A204.1 (cell line): ENCODE results near the gene GNAI2.
"Not testable (repeated sequence)": the region's sequence is repeated elsewhere in the genome, so short reads cannot be mapped to it uniquely, and the experiment has no call there.

Experiments
- FAIRE-seq: peaks from 2 replicates; lab custom pipeline; 2012; peaks lifted over from hg19 to GRCh38; lab: Jason Lieb, UNC

GNAI2 gene

DNA sequence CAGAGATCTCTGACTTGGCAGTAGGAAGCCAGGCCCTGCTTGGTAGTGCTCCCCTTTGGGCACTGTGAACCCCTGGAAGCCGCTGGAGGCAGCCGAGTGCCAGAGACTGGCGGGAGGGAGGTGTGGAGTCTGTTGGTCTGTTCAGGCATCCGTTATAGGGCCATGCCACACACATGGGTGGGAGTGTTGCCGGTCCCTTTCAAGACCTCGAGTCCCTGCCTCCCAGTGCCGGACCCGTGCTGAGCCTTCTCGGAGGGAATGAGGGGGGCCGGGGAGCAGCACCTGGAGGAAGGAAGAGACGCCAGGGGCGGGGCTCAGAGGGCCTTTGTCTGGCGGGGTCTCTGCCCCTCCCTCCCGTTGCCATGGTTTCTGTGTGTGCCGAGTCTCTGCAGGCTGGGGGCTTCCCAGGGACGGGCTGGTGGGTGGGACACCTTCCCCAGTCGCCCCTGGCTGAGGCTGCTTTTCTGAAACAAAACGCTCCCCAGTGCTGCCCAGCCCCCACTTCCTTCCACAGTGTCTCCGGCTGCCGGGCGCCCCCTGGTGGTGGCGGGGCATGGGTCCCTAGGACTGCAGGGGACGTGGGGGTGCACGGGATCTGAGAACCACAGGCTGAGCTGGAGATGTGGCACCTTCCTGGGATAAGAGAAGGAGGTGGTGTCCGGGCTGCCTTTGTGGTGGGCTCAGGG lies 10.0 kb downstream of the GNAI2 start:
- FAIRE-seq = no peak

DNA sequence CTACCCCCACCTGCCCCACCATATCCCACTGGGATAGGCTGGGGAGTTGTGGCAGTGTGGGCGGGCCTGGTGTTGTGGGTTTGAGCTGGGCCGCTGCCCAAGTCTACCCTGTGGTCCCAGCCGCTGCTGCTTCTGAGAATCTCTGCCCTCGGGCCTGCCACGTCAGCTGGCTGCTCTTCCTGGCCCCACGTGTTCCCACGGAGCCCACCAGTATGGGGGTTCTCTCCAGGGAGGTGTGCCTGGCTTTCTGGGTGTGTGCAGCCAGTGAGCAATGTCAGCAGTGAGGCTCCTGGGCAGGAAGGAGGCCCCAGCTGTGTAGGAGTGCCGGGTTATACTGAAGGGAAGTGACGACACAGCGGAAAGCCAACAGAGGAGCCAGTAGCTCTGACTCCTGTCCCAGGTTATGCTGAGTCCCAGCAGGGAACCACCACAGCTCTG lies 10.5 kb downstream of the GNAI2 start:
- no peak for FAIRE-seq

DNA sequence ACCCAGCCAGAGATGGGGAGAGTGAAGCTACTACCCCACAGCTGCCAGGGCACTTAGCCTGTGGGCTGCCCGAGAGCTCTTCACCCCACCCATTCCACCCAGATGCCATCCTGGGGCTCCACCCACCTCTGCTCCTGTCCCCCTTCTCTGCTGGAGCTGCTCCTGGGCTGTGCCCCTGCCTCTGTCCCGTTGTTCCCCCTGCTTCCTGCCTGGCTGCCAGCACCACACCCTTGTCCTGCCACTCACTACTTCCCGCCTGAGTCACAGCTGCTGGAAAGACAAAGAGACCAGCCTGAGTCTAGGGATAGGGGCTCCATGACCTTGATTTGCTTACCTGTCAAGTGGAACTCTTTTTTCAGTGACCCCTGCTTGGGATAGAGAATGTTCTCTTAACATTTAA lies 12.4 kb downstream of the GNAI2 start:
- no peak for FAIRE-seq

DNA sequence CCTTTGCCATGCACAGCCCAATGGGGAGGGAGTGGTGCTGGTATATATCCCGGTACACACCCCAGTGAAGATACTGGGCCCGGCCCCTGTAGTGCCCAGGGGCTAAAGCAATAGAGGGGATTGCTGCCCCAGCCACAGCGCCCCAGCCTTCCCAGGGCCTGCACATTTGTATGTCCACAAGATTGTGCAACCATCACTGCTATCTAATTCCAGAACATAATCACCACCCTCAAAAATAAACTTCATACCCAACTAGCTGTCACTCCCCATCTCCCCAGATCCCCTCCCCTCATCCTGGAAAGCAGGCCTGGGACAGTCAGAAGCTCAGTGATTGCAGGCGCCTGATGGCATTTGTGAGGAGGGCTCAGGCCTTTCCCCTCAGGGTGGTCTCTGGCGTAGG lies 13.5 kb downstream of the GNAI2 start:
- no peak for FAIRE-seq

DNA sequence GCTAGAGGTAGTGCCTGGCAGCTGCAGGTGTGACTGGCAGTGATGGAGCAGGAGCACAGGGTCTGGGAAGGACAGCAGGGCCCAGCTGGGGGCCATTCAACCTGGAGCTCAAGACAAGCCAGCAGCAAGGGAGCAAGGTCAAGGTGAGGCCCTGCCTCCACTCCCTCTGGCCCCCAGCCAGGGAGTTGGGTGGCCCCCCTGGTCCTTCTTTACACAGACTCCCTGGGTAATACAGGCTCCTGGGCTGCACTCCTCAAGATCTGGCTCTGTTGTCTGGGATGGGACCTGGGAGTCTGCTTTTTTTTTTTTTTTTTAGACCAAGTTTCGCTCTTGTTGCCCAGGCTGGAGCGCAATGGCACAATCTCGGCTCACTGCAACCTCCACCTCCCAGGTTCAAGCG lies 14.5 kb downstream of the GNAI2 start:
- FAIRE-seq = no peak

DNA sequence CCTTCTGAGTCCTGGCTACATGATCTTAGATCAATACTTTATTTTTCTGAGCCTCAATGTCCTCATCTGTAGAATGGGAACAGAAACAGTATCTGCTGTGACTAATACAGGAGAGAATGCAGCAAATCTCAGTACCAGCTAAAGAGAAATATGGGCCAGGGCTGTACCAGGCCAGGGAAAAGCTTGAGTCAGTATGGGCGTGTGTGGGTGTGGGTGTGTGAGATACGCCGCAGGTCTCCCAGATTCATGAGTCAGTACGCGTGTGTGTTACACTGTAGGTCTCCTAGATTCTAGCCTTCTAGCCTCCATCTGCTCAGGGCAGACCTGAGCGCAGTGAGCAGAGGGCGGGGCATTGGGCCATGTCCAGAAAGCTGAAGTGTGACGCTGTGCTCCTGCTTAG lies 15.2 kb downstream of the GNAI2 start:
- no peak for FAIRE-seq

DNA sequence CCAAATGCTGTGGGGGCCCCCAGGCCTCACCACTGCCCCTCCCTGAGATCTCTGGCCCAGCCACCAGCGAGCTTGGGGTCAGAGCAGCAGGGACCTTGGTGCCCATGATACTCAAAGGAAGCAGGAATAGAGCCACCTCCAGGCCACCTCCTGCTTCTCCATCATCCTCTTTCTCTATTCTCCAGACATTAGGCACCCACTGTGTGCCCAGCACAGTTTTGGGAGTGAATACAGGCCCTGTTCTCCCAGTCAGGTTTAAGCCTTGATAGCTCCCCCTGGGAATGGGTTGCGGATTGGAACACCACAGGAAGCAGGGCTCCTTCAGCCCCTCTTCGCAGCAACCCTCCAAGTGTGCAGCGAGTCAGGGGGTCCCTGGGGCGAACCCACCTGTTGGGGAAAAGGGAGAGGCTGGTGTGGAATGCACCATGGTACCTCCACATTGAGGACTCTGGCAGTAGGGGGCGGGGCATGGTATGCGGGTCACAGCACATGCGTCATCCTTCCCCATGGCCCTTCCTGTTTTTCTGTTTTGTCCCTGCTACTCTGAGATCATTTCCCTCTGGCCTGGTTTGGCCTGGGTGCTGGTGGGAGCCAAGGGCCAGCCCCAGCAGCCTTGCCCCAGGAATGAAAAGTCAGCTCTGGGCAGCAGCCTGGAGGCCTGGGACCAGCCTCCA lies 18.7 kb downstream of the GNAI2 start:
- FAIRE-seq = no peak

DNA sequence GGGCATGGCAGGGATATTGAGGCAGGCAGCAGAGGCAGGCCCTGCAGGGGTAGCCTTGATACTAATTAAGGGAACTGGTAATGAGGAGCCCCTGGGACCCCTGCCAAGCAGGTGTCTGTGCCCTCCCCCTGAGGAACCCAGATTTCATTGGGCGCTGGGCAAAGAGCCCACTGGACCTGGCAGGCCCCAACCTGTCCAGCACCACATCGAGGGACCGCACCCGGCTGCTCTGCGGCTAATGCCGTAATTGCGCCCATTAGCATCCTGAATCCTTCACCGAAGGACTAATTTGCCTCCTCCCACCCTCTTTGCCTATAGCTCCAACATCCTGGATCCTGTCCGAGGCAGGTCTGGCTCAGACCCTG lies 19.2 kb downstream of the GNAI2 start:
- no peak for FAIRE-seq

DNA sequence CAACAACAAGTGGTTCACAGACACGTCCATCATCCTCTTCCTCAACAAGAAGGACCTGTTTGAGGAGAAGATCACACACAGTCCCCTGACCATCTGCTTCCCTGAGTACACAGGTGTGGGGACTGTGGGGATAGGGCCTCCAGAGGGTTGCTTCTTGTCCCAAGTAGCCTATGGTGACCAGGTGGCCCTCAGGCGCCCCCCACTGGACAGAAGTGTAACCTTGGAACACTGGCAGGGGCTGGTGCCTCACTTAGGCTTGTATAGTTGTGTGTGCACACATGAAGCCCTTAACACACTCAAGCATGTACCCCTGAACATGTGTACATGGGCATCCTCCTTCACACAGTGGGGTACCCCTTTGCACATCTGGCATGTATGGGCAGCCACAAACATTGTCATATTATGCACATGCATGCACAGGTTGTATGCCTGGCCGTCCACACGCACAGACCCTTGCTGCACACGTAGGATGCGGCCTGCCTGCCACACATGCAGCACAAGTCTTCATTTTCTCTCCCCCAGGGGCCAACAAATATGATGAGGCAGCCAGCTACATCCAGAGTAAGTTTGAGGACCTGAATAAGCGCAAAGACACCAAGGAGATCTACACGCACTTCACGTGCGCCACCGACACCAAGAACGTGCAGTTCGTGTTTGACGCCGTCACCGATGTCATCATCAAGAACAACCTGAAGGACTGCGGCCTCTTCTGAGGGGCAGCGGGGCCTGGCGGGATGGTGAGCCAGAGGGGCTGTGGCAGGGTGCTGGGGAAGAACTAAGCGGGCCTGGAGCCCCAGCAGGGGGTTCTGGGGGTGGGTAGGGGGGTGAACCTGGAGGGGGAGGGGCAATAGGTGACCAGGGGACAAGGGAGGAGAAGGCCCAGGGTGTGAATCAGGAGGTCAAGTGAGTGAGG lies 21.2 kb downstream of the GNAI2 start:
- no peak for FAIRE-seq

DNA sequence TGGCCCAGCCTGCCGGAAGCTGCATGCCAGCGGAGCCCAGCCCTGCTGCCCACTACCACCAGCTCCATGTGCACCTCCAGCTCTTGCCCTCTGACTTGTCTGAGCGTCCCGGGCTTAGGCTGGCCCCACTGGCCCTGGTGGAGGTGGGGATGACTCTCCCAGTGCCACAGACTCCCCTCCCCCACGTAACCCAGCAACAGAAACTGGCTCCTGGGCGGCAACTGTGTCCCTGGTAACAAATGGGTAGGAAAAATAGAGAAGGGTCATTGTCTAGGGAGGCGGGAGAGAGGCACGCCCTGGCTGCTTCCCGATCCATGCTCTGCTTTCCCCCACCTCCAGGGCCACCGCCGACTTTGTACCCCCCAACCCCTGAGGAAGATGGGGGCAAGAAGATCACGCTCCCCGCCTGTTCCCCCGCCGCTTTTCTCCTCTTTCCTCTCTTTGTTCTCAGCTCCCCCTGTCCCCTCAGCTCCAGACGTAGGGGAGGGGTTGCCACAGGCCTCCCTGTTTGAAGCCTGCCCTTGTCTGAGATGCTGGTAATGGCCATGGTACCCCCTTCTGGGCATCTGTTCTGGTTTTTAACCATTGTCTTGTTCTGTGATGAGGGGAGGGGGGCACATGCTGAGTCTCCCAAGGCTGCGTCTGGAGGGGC lies 22.2 kb downstream of the GNAI2 start:
- no peak for FAIRE-seq

DNA sequence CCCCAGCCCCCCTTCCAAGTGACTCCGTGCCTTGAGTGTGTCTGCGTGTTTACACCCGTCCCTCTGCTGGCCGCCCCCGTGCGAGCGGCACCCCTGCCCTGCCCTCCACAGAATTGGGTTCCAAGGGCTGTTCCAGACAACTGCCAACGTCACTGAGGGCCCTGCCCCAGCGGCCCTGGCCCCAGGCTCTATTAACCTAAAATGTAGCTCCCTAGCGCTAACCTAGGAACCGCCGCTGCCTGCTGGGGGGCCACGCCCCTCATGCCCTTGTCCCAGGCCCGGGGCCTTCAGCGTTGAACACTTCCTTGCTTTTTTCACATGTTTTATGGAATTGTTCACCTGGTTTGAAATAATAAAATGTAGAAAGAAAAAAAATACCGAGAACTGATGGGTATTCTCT lies 23.0 kb downstream of the GNAI2 start:
- no peak for FAIRE-seq

DNA sequence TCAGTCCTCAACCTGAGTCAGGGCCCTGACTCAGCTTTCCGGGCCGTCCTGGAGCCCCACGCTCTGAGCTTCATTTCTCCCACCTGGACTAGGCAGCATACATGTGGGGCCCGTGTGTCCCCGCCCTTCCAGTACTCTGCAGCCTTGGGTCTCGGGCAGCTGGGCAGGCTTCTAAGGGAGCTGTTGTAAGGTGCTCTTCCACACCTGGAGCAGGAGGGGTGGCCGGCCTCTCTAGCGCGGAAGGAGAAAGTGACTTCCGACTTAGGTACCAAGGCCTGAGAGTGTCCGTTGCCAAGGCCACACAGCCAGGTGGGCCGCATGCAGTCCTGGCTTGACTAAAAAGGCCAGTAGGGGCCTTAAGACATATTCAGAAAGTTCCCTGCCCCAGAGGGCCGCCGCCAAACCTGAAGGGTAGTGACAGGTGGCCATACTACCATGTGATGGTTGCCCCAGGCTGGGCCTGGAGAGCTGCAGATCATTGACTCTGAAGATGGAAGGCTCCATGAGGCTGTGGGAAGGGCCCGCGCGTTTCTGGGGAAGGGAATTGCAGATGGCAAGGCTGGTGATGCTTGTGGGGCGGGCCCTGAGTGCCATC lies 23.5 kb downstream of the GNAI2 start:
- no peak for FAIRE-seq

DNA sequence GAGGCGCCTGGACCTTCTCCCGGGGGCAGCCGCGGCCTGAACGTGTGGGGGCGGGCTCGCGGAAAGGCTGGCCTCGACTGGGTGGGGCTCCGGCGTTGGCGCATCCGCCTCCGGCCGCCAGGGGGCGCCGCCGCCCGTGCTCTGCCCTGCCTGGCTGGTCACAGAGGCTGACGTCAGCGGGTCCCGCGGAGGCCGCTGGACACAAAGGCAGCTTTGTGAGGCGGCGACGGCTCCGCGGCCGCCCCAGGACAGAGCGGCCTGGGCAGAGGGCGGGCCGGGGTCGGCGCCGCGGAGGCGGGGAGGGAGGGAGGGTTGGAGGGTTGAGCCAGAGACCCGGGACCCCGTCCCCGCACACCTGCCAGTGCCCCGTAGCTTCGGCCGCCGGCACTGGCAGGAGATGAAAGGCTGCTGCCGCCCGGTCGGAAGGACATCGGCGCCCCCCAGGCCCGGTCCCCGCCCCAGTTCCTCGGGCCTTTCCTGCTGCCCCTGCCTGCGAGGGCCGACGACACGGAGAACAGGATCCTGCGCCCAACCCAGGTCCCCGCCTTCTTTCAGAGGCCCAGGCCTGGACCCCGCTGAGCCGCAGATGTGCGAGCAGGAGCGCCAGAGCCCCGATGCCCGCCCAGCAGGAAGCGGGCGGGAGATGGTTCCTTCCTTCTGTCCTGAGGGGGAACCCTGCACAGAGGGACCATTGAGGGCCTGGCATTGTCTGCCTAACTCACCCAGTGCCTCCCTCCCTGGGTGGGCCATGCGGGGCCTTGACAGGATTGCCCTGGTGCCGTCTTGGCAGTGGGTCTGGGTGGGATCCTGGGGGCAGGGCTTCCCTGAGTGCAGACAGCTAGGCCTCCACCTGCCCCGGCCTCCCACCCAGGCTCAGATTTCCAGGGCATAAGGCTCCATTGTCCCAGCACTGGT lies 24.3 kb downstream of the GNAI2 start:
- no peak for FAIRE-seq

DNA sequence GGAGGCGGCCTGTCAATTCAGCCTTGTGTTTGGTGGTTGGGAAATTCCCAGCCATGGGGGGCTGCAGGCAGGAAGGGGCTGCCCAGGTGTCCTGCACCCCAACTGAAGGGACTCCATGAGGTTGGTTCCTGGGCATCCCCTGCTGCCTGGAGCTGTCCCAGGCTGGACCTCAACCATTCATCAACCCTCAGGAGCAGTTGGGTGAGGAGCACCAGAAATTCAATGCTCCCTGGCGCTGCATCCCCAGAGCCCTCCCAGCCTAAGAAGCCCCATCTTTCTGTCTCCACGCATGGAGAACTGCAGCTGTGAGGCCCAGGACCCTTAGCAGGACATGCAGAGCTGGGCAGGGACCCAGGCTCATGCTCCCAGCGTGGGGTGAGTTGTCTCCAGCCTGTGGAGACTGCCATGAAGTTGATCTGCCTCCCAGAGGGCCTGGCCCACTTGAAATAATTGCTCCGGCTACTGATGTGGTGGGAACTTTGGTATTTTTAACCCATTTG lies 25.0 kb downstream of the GNAI2 start:
- no peak for FAIRE-seq

DNA sequence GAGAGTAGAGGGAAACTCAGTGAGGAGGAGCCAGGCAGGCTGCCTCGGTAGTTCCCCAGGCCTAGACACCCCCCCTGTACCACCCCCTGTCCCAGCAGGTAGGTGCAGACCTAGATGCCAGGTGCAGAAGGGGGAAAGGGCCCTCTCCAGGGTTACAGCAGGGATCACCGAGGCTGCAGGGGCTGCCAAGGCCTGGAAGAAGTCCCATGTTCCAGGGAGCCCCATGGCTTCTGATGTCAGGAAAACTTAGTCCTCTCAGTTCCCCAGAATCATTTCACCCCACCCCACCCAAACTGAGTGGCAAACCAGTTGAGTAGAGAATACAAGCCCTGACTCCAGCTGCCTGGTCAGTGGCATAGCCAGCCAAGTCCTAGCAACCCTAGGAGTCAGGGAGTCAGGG lies 25.5 kb downstream of the GNAI2 start:
- FAIRE-seq = no peak

DNA sequence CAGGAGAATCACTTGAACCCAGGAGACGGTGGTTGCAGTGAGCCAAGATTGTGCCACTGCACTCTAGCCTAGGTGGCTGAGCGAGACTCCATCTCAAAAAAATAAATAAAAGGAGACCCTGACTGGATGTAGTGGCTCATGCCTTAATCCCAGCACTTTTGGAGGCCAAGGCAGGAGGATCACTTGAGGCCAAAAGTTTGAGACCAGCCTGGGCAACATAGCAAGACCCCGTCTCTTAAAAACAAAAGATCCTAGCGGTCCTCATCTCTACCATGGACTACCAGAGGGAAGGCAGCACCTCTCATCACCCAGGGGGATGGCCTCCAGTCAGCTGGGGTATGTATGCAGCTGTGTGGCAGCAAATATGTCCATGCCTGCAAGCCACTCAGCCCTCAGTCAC lies 26.2 kb downstream of the GNAI2 start:
- not testable (repeated sequence) for FAIRE-seq

DNA sequence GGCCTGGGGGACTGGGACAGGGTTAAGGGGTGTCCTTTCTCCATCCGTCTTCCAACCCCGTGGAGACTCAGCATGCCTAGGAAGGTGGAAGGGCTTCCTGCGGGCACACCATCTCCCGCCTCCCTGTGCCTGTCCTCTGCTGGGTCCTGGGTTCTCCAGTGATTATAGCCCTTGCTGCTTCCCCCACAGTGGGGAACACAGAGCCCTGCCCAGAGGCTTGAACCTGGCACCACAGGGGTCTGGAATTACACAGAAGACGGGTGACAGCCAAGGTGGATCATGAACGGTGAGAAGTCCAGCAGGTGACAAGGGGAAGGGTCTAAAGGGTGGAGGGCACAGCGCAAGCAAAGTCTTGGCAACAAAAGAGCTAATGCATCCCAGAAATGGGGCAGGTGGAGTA lies 26.8 kb downstream of the GNAI2 start:
- no peak for FAIRE-seq

DNA sequence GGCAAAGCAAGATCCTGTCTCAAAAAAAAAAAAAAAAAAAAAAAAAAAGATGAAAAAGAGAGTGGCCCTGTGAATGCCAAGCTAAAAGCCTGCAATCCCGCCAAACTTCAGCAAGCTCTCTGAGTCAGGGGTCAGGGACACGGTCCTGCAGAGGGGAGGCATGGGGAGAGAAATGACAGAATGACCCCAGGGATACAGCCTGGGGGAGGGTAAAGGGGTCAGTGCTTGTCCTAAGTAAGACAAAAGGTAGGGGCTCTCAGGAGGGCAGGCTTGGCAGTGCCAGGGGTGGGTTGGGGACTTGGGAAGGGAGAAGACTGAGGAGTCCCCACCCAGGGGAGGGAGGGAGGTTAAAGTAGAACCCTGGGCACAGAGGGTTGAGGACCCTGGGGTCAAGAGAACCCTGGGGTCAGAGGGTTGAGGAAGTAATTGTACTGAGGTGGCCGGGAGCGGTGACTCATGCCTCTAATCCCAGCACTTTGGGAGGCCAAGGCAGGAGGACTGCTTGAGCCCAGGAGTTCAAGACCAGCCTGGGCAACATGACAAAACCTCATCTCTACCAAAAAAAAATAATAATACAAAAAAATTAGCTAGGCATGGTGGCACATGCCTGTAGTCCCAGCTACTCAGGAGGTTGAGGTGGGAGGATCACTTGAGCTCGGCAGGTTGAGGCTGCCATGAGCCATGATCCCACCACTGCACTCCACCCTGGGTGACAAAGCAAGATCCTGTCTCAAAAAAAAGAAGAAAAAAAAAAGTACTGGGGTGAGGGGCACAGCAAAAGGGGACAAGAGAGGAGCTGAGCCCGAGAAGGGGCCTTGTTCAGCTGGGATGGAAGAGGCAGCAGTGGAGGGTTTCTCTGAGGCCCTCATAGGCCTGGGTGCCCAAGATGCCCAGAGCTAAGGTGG lies 27.7 kb downstream of the GNAI2 start:
- peak; percentile 14 for FAIRE-seq

DNA sequence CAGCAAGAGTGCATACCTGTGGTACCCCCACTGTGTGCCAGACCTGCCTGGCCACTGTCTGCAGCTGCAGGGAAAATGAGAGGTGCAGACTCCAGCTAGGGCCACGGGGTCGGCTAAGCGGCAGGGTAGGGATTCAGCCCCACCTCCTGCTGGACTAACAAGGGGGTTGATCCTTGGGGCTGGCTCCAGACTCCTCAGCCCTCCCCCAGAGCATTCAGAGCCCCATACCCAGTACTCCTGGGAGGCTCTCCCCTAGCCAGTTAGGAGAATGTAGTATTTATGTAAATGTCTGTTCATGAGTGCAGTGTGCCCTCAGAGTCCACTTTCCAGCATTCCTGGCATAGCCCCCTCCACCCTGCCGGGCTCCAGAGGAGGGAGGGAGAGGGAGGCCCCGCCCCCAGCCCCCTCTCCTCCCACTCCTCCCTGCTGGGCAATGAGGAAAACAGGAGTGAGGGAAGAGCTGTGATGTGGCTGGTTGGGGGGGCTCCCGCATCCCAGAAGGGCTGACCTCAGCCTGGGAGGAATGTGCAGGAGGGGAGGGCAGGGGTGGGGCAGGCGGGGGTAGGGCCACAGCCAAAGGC lies 28.5 kb downstream of the GNAI2 start:
- FAIRE-seq = peak; percentile 75
